ENCODE results near the gene METTL6. TPM values are rescaled to one million over a fixed set of nuclear protein-coding genes. Genes with fewer than 3 reads are reported as not detected.

METTL6 gene
- polyA plus RNA-seq, 1 of the 3 experiments (the other 2 are of a cell fraction): 22.7 TPM

DNA sequence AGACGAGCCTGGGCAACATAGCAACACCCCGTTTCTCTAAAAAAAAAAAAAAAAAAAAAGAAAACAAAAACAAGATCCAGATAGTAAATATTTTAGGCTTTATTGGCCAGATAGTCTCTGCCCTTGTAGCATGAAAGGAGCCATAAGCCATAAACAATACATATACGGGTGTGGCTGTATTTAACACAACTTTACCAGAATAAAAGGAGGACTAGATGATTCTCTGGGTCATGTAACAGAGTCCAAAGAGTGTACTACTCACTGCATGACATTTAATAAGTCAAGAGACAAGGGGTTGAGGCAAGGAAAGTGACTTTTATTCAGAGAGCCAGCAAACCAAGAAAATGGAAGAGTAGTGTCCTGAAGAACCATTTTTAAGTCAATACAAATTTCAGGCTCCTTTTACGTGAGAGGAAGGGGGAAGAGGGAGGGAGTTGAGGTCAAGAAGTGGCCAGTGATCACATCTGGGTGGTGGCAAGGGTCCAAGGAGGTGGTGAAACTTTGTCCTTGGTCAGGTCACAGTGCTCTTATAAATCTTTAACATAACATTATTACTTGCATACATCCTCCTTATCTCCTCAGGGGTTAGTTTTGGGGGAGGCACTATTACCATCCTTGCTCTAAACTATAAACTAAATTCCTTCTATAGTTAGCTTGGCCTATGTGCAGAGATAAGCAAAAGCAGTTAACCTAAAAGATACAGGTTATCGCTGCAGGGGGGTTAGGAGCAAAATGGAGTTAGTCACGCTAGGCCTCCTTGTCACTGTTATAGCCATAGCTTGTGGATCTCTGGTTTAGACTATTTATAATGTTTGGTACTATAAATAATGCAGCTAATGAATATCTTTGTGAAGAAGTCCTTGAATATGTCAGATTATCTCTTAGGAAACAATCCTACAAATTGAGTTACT is 46.1 kb downstream of the METTL6 start:
- no peak overlapping the region for H3K4me3 ChIP-seq (ENCODE audit: low read depth in 2 of 2, low read length in 1 of 2)
- peaks cover 1% of the 10 kb centered on the region; the same call in 1 of the 2 replicates for H3K9me3 ChIP-seq
- DNase-seq: no peak
- H4K20me1 ChIP-seq (ENCODE audit: insufficient read depth): no peaks in the 10 kb centered on the region
- no peaks in the 10 kb centered on the region for H3K9me2 ChIP-seq
- H3K36me3 ChIP-seq (replicated peaks in 1 of 2; ENCODE audit: control insufficient read depth in 1 of 2, insufficient read depth in 2 of 2, low read length in 1 of 2): no peaks in the 10 kb centered on the region
- no peaks in the 10 kb centered on the region for H3K27me3 ChIP-seq (ENCODE audit: insufficient read depth)
- no peaks in the 10 kb centered on the region for H3F3A ChIP-seq (replicated peaks; ENCODE audit: insufficient read depth)
- no peak overlapping the region for H3K27ac ChIP-seq (ENCODE audit: low read depth in 2 of 2, low read length in 1 of 2)
- ChIA-PET POLR2A (no interaction called here), CTCF (interaction anchor here (0.9 to 6.2 kb wide), 3 partner anchors 24 to 114 kb away, joined by 3 to 66 read pairs (median 6); partner anchors contain the start of gene SH3BP5)
- H2AFZ ChIP-seq (ENCODE audit: low read depth): no peak overlapping the region
- H3K9ac ChIP-seq: no peak overlapping the region
- peaks cover 0 to 2% of the 10 kb centered on the region in 2 experiments; a peak in 1 of 4 replicates for H3K4me1 ChIP-seq (ENCODE audit: control insufficient read depth in 1 of 2, insufficient read depth in 2 of 2, low read depth in 1 of 2, low read length in 1 of 2)
- no peaks in the 10 kb centered on the region for H3K79me2 ChIP-seq (ENCODE audit: insufficient read depth)
- no peak overlapping the region for H3K4me2 ChIP-seq
- TF ChIP-seq EZH2phosphoT487 (IDR thresholded peaks at IDR 0.05; ENCODE audit: borderline replicate concordance, low read depth): no peak
- WGBS (ENCODE audit: low lambda C conversion rate): 82% methylated on average over 6 of the region's 6 CpGs

- no peaks in the 10 kb centered on the region for H3K27me3 ChIP-seq (ENCODE audit: insufficient read depth)
- peak overlapping the region; percentile 86 for H2AFZ ChIP-seq (ENCODE audit: low read depth)
- no peaks in the 10 kb centered on the region for H3K36me3 ChIP-seq (replicated peaks in 1 of 2; ENCODE audit: control insufficient read depth in 1 of 2, insufficient read depth in 2 of 2, low read length in 1 of 2)
- peaks cover 0 to 2% of the 10 kb centered on the region in 2 experiments; a peak in 1 of 4 replicates for H3K4me1 ChIP-seq (ENCODE audit: control insufficient read depth in 1 of 2, insufficient read depth in 2 of 2, low read depth in 1 of 2, low read length in 1 of 2)
- peak overlapping the region in 1 of 2 experiments; percentile 62; a peak in 2 of 4 replicates for H3K27ac ChIP-seq (ENCODE audit: low read depth in 2 of 2, low read length in 1 of 2)
- ChIA-PET POLR2A (no interaction called here), CTCF (interaction anchor here (0.6 to 6.2 kb wide), 11 partner anchors 9 to 175 kb away, joined by 3 to 66 read pairs (median 4); partner anchors contain the start of gene CAPN7)
- H3K9ac ChIP-seq: no peak overlapping the region
- peak; percentile 79 for DNase-seq
- 25% methylated on average over 16 of the region's 16 CpGs for WGBS (ENCODE audit: low lambda C conversion rate)
- no peaks in the 10 kb centered on the region for H3K9me3 ChIP-seq
- H3K4me3 ChIP-seq (ENCODE audit: low read depth in 2 of 2, low read length in 1 of 2): no peak overlapping the region
- H3F3A ChIP-seq (replicated peaks; ENCODE audit: insufficient read depth): no peaks in the 10 kb centered on the region
- no peaks in the 10 kb centered on the region for H4K20me1 ChIP-seq (ENCODE audit: insufficient read depth)
- no peaks in the 10 kb centered on the region for H3K9me2 ChIP-seq
- H3K4me2 ChIP-seq: no peak overlapping the region
- no peaks in the 10 kb centered on the region for H3K79me2 ChIP-seq (ENCODE audit: insufficient read depth)
- TF ChIP-seq YY1 (IDR thresholded peaks at IDR 0.05; ENCODE audit: low read depth) (peak; percentile 97), GABPA (IDR thresholded peaks at IDR 0.05; ENCODE audit: low read depth) (peak; percentile 89), CHD2 (IDR thresholded peaks at IDR 0.05; ENCODE audit: low read length, partially characterized antibody) (peak; percentile 92), FOXJ3 (CRISPR knock-in tag; IDR thresholded peaks at IDR 0.05) (no peak), TEAD4 (IDR thresholded peaks at IDR 0.05; ENCODE audit: borderline replicate concordance, insufficient read depth) (no peak), MXI1 (IDR thresholded peaks at IDR 0.05; ENCODE audit: low read depth, low read length) (peak; percentile 89; the same call in 1 of the 2 replicates), SIN3A (IDR thresholded peaks at IDR 0.05; ENCODE audit: borderline replicate concordance, low read depth, low read length) (no peak), RXRA (IDR thresholded peaks at IDR 0.05; ENCODE audit: borderline replicate concordance, low read depth) (no peak), PBX3 (IDR thresholded peaks at IDR 0.05) (no peak), TAF1 (IDR thresholded peaks at IDR 0.05; ENCODE audit: borderline replicate concordance, low read depth, low read length) (0 out of 2 replicates have a peak, but pooled peaks have one; percentile 19), SMC3 (IDR thresholded peaks at IDR 0.05; ENCODE audit: low read depth, low read length) (peak; percentile 97), JUND (IDR thresholded peaks at IDR 0.05) (no peak), RAD21 (IDR thresholded peaks at IDR 0.05; ENCODE audit: low read length) (peak; percentile 88), FOSL2 (IDR thresholded peaks at IDR 0.05; ENCODE audit: borderline replicate concordance, low read depth) (no peak), EP300 (IDR thresholded peaks at IDR 0.05; ENCODE audit: borderline replicate concordance in 1 of 2, low read depth in 1 of 2, low read length in 1 of 2) (no peak), MEF2A (IDR thresholded peaks at IDR 0.05; ENCODE audit: borderline replicate concordance, low read depth) (no peak)
- TF ChIP-seq, protein P1, sequence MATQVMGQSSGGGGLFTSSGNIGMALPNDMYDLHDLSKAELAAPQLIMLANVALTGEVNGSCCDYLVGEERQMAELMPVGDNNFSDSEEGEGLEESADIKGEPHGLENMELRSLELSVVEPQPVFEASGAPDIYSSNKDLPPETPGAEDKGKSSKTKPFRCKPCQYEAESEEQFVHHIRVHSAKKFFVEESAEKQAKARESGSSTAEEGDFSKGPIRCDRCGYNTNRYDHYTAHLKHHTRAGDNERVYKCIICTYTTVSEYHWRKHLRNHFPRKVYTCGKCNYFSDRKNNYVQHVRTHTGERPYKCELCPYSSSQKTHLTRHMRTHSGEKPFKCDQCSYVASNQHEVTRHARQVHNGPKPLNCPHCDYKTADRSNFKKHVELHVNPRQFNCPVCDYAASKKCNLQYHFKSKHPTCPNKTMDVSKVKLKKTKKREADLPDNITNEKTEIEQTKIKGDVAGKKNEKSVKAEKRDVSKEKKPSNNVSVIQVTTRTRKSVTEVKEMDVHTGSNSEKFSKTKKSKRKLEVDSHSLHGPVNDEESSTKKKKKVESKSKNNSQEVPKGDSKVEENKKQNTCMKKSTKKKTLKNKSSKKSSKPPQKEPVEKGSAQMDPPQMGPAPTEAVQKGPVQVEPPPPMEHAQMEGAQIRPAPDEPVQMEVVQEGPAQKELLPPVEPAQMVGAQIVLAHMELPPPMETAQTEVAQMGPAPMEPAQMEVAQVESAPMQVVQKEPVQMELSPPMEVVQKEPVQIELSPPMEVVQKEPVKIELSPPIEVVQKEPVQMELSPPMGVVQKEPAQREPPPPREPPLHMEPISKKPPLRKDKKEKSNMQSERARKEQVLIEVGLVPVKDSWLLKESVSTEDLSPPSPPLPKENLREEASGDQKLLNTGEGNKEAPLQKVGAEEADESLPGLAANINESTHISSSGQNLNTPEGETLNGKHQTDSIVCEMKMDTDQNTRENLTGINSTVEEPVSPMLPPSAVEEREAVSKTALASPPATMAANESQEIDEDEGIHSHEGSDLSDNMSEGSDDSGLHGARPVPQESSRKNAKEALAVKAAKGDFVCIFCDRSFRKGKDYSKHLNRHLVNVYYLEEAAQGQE (IDR thresholded peaks at IDR 0.05; ENCODE audit: low read depth, low read length): no peak
- TF ChIP-seq, protein P2, sequence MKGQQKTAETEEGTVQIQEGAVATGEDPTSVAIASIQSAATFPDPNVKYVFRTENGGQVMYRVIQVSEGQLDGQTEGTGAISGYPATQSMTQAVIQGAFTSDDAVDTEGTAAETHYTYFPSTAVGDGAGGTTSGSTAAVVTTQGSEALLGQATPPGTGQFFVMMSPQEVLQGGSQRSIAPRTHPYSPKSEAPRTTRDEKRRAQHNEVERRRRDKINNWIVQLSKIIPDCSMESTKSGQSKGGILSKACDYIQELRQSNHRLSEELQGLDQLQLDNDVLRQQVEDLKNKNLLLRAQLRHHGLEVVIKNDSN (IDR thresholded peaks at IDR 0.05; ENCODE audit: borderline replicate concordance, low read depth): no peak
These were observed 49.2 kb downstream of the METTL6 start for GRCh38 chr3:15377961-15378791.

Data from SK-N-SH (cell line).